ENCODE data around the gene WFDC10A. TPM values are rescaled to one million over a fixed set of nuclear protein-coding genes. Genes with fewer than 3 reads are reported as not detected.
"Not testable (repeated sequence)": the region's sequence is repeated elsewhere in the genome, so short reads cannot be mapped to it uniquely, and the experiment has no call there.

The WFDC10A gene
- total RNA-seq, result not detected
- not detected for polyA plus RNA-seq (ENCODE audit: insufficient read length in 2 of 2)
- long read RNA-seq, donor 1, result 0 reads
- long read RNA-seq, donor 2, result 0 reads
- long read RNA-seq, donor 3, result 0 reads
- long read RNA-seq, donor 4, result 0 reads

DNA sequence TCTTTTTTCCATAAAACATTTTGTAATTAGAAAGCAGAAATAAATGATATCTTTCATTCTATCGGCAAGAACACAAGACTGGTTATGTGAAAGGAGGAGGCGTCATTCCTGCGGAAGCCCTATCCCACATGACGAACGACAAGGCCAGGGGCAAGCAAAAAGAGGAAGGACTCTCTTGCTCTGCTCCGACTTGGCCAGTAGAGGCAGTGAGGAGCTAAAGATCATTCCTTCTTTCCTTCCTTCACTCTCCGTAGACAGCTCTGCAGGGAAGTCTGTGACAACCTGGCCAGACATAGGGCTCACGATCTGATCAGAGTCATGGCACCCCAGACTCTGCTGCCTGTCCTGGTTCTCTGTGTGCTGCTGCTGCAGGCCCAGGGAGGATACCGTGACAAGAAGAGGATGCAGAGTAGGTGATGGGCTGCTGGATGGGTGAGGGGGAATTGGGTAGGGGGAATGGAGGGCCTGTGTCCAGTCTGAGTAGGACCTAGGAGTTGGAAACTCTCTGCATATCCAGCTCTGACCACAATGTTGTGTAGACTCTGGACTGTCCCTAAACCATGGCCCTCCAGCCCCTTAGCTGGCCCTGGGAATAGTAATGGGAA is at the start of gene WFDC10A:
Gene WFDC10A, plus strand, starts transcription at position 244 of the 605 bp plus-strand sequence. Its CDS starts 75 bp downstream, at position 319.
- H3K27me3 ChIP-seq (ENCODE audit: control insufficient read depth, insufficient read depth, low read length), result peaks cover 3% of the 10 kb centered on the region
- no peak within 1 kb of the TSS for H3K27ac ChIP-seq (ENCODE audit: low read depth, low read length)
- no peaks in the 10 kb centered on the region for H3K4me1 ChIP-seq (ENCODE audit: control insufficient read depth, insufficient read depth, low read length)
- peak in 3 of 6 donors; percentile 5 to 68 (median 37) for DNase-seq (ENCODE audit: low read depth in 4 of 6, low spot score in 6 of 6)
- no peaks in the 10 kb centered on the region for H3K9me3 ChIP-seq (ENCODE audit: control insufficient read depth, insufficient read depth, low read length)
- H3K36me3 ChIP-seq (ENCODE audit: control insufficient read depth, insufficient read depth, low read length), result no peaks in the 10 kb centered on the region
- whole genome bisulfite sequencing (ENCODE audit: insufficient coverage), result 11% methylated on average over 9 of the region's 9 CpGs
- no peak within 1 kb of the TSS for H3K4me3 ChIP-seq (ENCODE audit: low read depth, low read length)

DNA sequence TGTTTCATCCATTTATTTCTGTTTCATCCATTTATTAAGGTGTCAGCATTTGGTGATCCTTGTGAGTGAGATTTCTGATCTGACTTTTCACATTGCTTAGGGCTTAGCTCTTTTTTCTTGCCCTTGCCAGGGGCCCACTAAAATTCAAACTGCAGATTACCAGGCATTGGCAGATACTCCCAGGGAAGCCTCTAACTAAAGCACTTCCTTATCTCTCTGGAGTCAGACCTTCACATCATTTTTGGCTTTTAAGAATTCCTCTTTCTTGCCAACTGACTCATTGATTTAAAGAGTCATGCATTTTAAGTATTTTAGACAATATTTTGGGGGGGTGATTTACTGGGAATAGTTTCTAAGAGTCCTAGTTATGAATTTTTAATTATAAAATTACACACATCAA is 47.8 kb upstream of the WFDC10A start:
- H3K4me3 ChIP-seq (ENCODE audit: low read depth, low read length), result no peak overlapping the region
- no peaks in the 10 kb centered on the region for H3K9me3 ChIP-seq (ENCODE audit: control insufficient read depth, insufficient read depth, low read length)
- no peak for DNase-seq (ENCODE audit: low read depth in 4 of 6, low spot score in 6 of 6)
- H3K27me3 ChIP-seq (ENCODE audit: control insufficient read depth, insufficient read depth, low read length), result no peaks in the 10 kb centered on the region
- H3K4me1 ChIP-seq (ENCODE audit: control insufficient read depth, insufficient read depth, low read length), result no peaks in the 10 kb centered on the region
- H3K36me3 ChIP-seq (ENCODE audit: control insufficient read depth, insufficient read depth, low read length), result no peaks in the 10 kb centered on the region
- H3K27ac ChIP-seq (ENCODE audit: low read depth, low read length), result no peak overlapping the region

DNA sequence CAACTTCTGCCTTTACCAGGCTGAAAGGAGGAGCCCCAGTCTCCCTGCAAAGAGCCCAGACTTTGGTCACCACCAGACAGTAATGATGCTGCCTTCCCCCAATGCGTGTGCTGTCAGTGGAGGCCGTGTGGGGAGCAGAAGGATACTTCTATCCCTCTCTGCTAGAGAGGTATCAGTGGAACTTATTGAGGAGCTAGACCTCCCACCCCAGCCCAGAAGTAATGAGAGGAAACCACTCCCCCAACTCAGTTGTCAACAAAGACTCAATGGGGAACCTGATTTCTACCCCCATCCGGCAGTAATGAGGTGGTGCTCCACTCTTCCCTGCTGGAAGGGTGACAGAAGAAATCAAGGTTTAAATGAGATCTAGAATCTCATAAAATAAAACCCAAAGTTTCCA is 46.0 kb upstream of the WFDC10A start:
- WGBS (ENCODE audit: insufficient coverage), result no CpG with 5 or more reads among the region's 3 CpGs
- Histone ChIP-seq H3K36me3 (ENCODE audit: control insufficient read depth, insufficient read depth, low read length) (no peaks in the 10 kb centered on the region), H3K27me3 (ENCODE audit: control insufficient read depth, insufficient read depth, low read length) (no peaks in the 10 kb centered on the region), H3K27ac (ENCODE audit: low read depth, low read length) (no peak overlapping the region), H3K4me1 (ENCODE audit: control insufficient read depth, insufficient read depth, low read length) (no peaks in the 10 kb centered on the region), H3K9me3 (ENCODE audit: control insufficient read depth, insufficient read depth, low read length) (no peaks in the 10 kb centered on the region), H3K4me3 (ENCODE audit: low read depth, low read length) (no peak overlapping the region)
- DNase-seq (ENCODE audit: low read depth in 4 of 6, low spot score in 6 of 6), result no peak

DNA sequence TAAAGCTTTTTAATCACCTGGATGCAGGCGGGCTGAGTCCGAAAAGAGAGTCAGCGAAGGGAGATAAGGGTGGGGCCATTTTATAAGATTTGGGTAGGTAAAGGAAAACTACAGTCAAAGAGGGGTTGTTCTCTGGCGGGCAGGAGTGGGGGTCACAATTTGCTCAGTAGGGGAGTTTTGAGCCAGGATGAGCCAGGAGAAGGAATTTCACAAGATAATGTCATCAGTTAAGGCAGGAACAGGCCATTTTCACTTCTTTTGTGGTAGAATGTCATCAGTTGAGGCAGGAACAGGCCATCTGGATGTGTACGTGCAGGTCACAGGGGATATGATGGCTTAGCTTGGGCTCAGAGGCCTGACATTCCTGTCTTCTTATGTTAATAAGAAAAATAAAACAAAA is 45.2 kb upstream of the WFDC10A start:
- DNase-seq (ENCODE audit: low read depth in 4 of 6, low spot score in 6 of 6); H3K27me3 ChIP-seq (ENCODE audit: control insufficient read depth, insufficient read depth, low read length); H3K36me3 ChIP-seq (ENCODE audit: control insufficient read depth, insufficient read depth, low read length); H3K9me3 ChIP-seq (ENCODE audit: control insufficient read depth, insufficient read depth, low read length); H3K4me1 ChIP-seq (ENCODE audit: control insufficient read depth, insufficient read depth, low read length); H3K4me3 ChIP-seq (ENCODE audit: low read depth, low read length); H3K27ac ChIP-seq (ENCODE audit: low read depth, low read length): not testable (repeated sequence)
- 89% methylated on average over 5 of the region's 5 CpGs for WGBS (ENCODE audit: insufficient coverage)

DNA sequence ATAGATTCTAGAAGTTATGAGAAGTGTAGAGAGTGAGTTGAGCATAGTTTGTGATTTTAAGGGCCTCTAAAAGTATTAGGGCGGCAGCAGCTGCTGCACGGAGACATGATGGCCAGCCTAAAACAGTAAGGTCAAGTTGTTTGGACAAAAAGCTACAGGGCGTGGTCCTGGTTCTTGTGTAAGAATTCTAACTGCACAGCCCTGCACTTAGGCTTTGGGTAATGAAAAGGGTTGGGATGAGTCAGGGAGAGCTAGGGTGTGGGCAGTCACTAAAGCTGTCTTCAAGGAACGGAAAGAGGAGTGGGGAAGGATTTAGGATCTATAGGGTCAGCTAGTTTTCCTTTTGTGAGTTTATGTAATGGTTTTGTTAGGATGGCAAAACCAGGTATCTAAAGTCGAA is 43.6 kb upstream of the WFDC10A start:
- 92% methylated on average over 5 of the region's 5 CpGs for WGBS (ENCODE audit: insufficient coverage)
- not testable (repeated sequence) for H3K27ac ChIP-seq (ENCODE audit: low read depth, low read length); H3K4me1 ChIP-seq (ENCODE audit: control insufficient read depth, insufficient read depth, low read length); H3K9me3 ChIP-seq (ENCODE audit: control insufficient read depth, insufficient read depth, low read length); H3K27me3 ChIP-seq (ENCODE audit: control insufficient read depth, insufficient read depth, low read length); H3K4me3 ChIP-seq (ENCODE audit: low read depth, low read length); H3K36me3 ChIP-seq (ENCODE audit: control insufficient read depth, insufficient read depth, low read length); DNase-seq (ENCODE audit: low read depth in 4 of 6, low spot score in 6 of 6)

DNA sequence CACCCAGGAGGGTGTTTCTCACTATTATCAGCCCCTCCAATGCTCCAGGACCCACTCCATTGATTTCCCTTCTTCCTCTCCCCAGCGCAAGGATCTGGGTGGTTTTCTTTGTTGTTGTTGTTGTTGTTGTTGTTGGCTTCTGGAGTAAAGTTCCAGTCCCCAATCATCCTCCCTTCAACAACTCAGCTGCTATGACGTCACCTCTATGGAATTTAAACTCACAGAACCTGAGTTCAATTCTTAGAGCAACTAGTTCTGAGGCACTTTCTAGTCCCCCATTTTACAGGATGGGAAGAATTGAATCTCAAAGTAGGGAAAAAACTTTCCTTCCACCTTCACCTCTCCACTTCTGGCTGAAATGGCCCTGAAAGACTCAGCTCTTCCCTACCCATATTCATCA is 40.7 kb upstream of the WFDC10A start:
- Histone ChIP-seq H3K9me3 (ENCODE audit: control insufficient read depth, insufficient read depth, low read length) (no peaks in the 10 kb centered on the region), H3K4me3 (ENCODE audit: low read depth, low read length) (no peak overlapping the region)
- WGBS (ENCODE audit: insufficient coverage), result no CpG with 5 or more reads among the region's 2 CpGs

DNA sequence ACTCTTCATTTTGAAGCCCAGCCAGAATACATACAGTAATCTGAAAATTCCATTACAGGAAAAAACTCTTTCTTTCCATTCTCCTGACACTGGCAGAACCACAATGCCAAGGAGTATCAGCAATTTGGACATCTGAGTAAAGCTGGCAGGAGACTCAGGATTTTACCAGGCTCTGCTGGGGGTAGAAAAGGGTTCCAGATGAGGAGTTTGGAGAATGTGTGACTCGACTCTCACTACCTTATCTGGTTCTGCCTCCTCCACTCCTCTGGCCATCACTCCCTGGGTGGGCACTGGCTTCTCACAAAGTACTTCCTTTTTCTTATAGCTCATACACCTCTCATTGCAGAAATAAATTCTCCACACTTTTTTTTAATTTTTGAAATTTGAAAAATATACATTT is 39.8 kb upstream of the WFDC10A start:
- H3K27me3 ChIP-seq (ENCODE audit: control insufficient read depth, insufficient read depth, low read length), result no peaks in the 10 kb centered on the region
- no peaks in the 10 kb centered on the region for H3K4me1 ChIP-seq (ENCODE audit: control insufficient read depth, insufficient read depth, low read length)
- H3K27ac ChIP-seq (ENCODE audit: low read depth, low read length), result no peak overlapping the region
- no CpG with 5 or more reads among the region's 1 CpG for WGBS (ENCODE audit: insufficient coverage)
- no peaks in the 10 kb centered on the region for H3K36me3 ChIP-seq (ENCODE audit: control insufficient read depth, insufficient read depth, low read length)
- no peaks in the 10 kb centered on the region for H3K9me3 ChIP-seq (ENCODE audit: control insufficient read depth, insufficient read depth, low read length)
- H3K4me3 ChIP-seq (ENCODE audit: low read depth, low read length), result no peak overlapping the region
- DNase-seq (ENCODE audit: low read depth in 4 of 6, low spot score in 6 of 6), result no peak

More for the DNA sequence above, 40.7 kb upstream of the WFDC10A start:
- Histone ChIP-seq H3K27me3 (ENCODE audit: control insufficient read depth, insufficient read depth, low read length) (no peaks in the 10 kb centered on the region), H3K4me1 (ENCODE audit: control insufficient read depth, insufficient read depth, low read length) (no peaks in the 10 kb centered on the region), H3K36me3 (ENCODE audit: control insufficient read depth, insufficient read depth, low read length) (no peaks in the 10 kb centered on the region), H3K27ac (ENCODE audit: low read depth, low read length) (no peak overlapping the region)
- no peak for DNase-seq (ENCODE audit: low read depth in 4 of 6, low spot score in 6 of 6)

DNA sequence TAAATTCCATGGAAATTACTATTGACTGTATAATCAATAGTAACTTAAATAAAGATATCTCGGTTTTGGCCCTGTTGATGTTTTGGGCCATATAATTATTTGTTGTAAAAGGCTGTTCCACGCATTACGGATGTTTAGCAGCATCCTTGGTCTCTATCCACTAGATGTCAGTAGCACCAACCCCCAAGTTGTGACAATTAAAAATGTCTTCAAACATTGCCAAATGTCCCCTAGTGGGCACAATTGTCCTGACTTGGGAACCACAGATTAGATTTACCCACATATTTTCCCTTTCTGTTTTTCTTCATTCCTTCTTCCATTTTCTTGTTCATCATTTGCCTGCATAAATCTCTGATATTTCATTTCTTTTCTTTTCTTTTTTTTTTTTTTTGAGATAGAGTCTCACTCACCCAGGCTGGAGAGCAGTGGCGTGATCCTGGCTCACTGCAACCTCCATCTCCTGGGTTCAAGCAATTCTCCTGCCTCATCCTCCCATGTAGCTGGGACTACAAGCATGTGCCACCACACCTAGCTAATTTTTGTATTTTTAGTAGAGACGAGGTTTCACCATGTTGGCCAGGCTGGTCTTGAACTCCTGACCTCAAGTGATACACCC is 36.9 kb upstream of the WFDC10A start:
- no CpG with 5 or more reads among the region's 5 CpGs for WGBS (ENCODE audit: insufficient coverage)

DNA sequence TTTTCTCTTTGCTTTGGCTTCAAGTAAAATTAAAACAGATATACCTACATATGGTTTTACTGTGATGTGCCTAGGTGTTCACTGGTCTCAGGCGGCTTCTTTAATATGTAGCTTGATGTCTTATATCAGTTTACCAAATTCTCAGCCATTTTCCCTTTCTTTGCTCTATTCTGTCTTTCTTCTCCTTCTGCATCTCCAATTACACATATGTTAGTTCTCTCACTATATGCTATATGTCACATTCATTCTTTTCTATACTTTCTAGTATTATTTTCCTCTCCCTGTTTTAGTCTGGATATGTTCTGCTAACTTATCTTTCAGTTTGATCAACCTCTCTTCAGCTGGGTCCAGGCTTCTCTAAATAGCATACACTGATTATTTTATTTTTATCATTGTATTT is 36.0 kb upstream of the WFDC10A start:
- DNase-seq (ENCODE audit: low read depth in 4 of 6, low spot score in 6 of 6), result no peak
- WGBS (ENCODE audit: insufficient coverage), result no CpG with 5 or more reads among the region's 1 CpG
- no peak overlapping the region for H3K27ac ChIP-seq (ENCODE audit: low read depth, low read length)
- no peaks in the 10 kb centered on the region for H3K36me3 ChIP-seq (ENCODE audit: control insufficient read depth, insufficient read depth, low read length)
- no peaks in the 10 kb centered on the region for H3K27me3 ChIP-seq (ENCODE audit: control insufficient read depth, insufficient read depth, low read length)
- H3K4me3 ChIP-seq (ENCODE audit: low read depth, low read length), result no peak overlapping the region
- H3K4me1 ChIP-seq (ENCODE audit: control insufficient read depth, insufficient read depth, low read length), result no peaks in the 10 kb centered on the region
- no peaks in the 10 kb centered on the region for H3K9me3 ChIP-seq (ENCODE audit: control insufficient read depth, insufficient read depth, low read length)

More for the DNA sequence above, 36.9 kb upstream of the WFDC10A start:
- Histone ChIP-seq H3K36me3 (ENCODE audit: control insufficient read depth, insufficient read depth, low read length) (no peaks in the 10 kb centered on the region), H3K4me1 (ENCODE audit: control insufficient read depth, insufficient read depth, low read length) (no peaks in the 10 kb centered on the region), H3K4me3 (ENCODE audit: low read depth, low read length) (no peak overlapping the region), H3K27me3 (ENCODE audit: control insufficient read depth, insufficient read depth, low read length) (no peaks in the 10 kb centered on the region), H3K9me3 (ENCODE audit: control insufficient read depth, insufficient read depth, low read length) (no peaks in the 10 kb centered on the region), H3K27ac (ENCODE audit: low read depth, low read length) (no peak overlapping the region)
- peak in 2 of 6 donors; percentile 15 to 16 for DNase-seq (ENCODE audit: low read depth in 4 of 6, low spot score in 6 of 6)

DNA sequence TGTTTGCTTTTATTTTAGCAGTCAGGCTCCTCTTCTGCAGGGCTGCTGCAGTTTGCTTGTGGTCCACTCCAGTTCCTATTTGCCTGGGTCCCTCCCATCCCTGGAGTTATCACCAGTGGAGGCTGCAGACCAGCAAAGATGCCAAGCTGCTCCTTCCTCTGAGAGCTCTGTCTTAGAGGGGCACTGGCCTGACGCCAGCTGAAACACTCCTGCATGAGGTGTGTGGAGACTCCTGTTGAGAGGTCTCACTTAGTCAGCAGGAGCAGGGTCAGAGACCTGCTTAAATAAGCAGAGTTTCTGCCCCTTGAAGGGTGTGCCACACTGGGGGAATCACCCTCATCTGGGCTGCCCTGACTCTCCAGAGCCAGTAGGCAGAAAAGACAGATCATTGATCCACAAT is 34.3 kb upstream of the WFDC10A start:
- Histone ChIP-seq H3K9me3 (ENCODE audit: control insufficient read depth, insufficient read depth, low read length) (no peaks in the 10 kb centered on the region), H3K27ac (ENCODE audit: low read depth, low read length) (no peak overlapping the region), H3K36me3 (ENCODE audit: control insufficient read depth, insufficient read depth, low read length) (no peaks in the 10 kb centered on the region), H3K4me1 (ENCODE audit: control insufficient read depth, insufficient read depth, low read length) (no peaks in the 10 kb centered on the region), H3K4me3 (ENCODE audit: low read depth, low read length) (no peak overlapping the region), H3K27me3 (ENCODE audit: control insufficient read depth, insufficient read depth, low read length) (no peaks in the 10 kb centered on the region)
- no peak for DNase-seq (ENCODE audit: low read depth in 4 of 6, low spot score in 6 of 6)
- 0% methylated on average over 1 of the region's 1 CpG for WGBS (ENCODE audit: insufficient coverage)
